Endothelial cell of umbilical vein (primary cell): Measurements from ENCODE around the gene FOXK1. TPM values are rescaled to one million over a fixed set of nuclear protein-coding genes. Genes with fewer than 3 reads are reported as not detected.

ENCODE experiments used
- BruUV-seq: library from RNA; stranded (reverse); fragments of 400-500 nt; replicated peaks from 2 replicates; lab custom pipeline; 2021; lab: Mats Ljungman, UMichigan
- CTCF ChIA-PET: fragments of 300-600, 350-600 bp; sonication (Branson Sonifier 250); formaldehyde crosslinking; loops from one replicate; lab custom pipeline; 2021; ENCODE audit warnings: antibody characterized with exemption, inconsistent platforms; lab: Charles Lee
- POLR2A ChIA-PET: fragments of 300-600, 350-600 bp; sonication (Branson Sonifier 250); formaldehyde crosslinking; loops from one replicate; lab custom pipeline; 2021; ENCODE audit warnings: antibody characterized with exemption, inconsistent platforms; lab: Charles Lee
- DNase-seq: peaks from one replicate; pipeline ENCODE4 v3.0.0-alpha.2; 2011; ENCODE audit warnings: low read depth, low spot score
- FAIRE-seq: peaks from 2 replicates; lab custom pipeline; 2011; peaks lifted over from hg19 to GRCh38; lab: Jason Lieb, UNC
- H2AFZ ChIP-seq: 2 replicates; pipeline ENCODE4 v1.6.0; 2012; ENCODE audit warnings: low read depth, low read length, control low read depth, inconsistent platforms
- H3K27ac ChIP-seq: 2 replicates; pipeline ENCODE4 v1.5.1; 2011; ENCODE audit warnings: low read depth, mild to moderate bottlenecking, control low read depth, low read length, moderate library complexity; ENCODE audit not compliant: insufficient read depth
- H3K27me3 ChIP-seq, 2 experiments: 2 replicates each; pipeline versions ENCODE4 v1.6.0 to v1.6.1; 2011; ENCODE audit warnings: low read length in 2 of 2, mixed read lengths in 1 of 2; ENCODE audit not compliant: control insufficient read depth in 2 of 2, insufficient read depth in 2 of 2
- H3K36me3 ChIP-seq, 2 experiments: 2 replicates in 1 of 2; 3 replicates in 1 of 2; pipeline ENCODE4 v1.5.1; 2011; ENCODE audit warnings: low read length in 2 of 2, mild to moderate bottlenecking in 1 of 2, moderate library complexity in 1 of 2; ENCODE audit not compliant: control insufficient read depth in 2 of 2, insufficient read depth in 2 of 2; ENCODE audit errors: extremely low read depth in 1 of 2
- H3K4me1 ChIP-seq: 3 replicates; pipeline ENCODE4 v1.5.1; 2011; ENCODE audit warnings: mild to moderate bottlenecking, low read length; ENCODE audit not compliant: control insufficient read depth, insufficient read depth; ENCODE audit errors: extremely low read depth
- H3K4me2 ChIP-seq: 2 replicates; pipeline ENCODE4 v1.6.1; 2011; ENCODE audit warnings: low read length, control low read depth, mixed read lengths; ENCODE audit not compliant: insufficient read depth
- H3K4me3 ChIP-seq, 3 experiments: fragments of 200-600 bp in 1 of 3; sonication (generic), shearing (Covaris generic) in 1 of 3; replicated peaks in 1 of 3; 2 replicates each; pipeline ENCODE4 v1.5.1; 2011 to 2016; ENCODE audit warnings: control low read depth in 3 of 3, low read length in 3 of 3, mild to moderate bottlenecking in 2 of 3, inconsistent platforms in 1 of 3, low read depth in 1 of 3, moderate library complexity in 1 of 3; ENCODE audit not compliant: insufficient read depth in 1 of 3
- H3K79me2 ChIP-seq: 2 replicates; pipeline ENCODE4 v1.6.0; 2012; ENCODE audit warnings: low read length, inconsistent platforms; ENCODE audit not compliant: control insufficient read depth, insufficient read depth
- H3K9ac ChIP-seq: replicated peaks from 2 replicates; pipeline ENCODE3; 2011; ENCODE audit warnings: low read length, control low read depth; ENCODE audit not compliant: insufficient read depth; ENCODE audit errors: extremely low read depth
- H3K9me1 ChIP-seq: replicated peaks from 3 replicates; pipeline ENCODE4 v1.6.0; 2011; ENCODE audit warnings: mild to moderate bottlenecking, low read length; ENCODE audit not compliant: control insufficient read depth, insufficient read depth; ENCODE audit errors: extremely low read depth
- H3K9me3 ChIP-seq: replicated peaks from 2 replicates; pipeline ENCODE4 v1.5.1; 2012; ENCODE audit warnings: low read length, inconsistent platforms; ENCODE audit not compliant: control insufficient read depth, insufficient read depth
- H4K20me1 ChIP-seq: replicated peaks from 2 replicates; pipeline ENCODE3; 2011; ENCODE audit warnings: mild to moderate bottlenecking, low read length; ENCODE audit not compliant: control insufficient read depth, insufficient read depth; ENCODE audit errors: extremely low read depth
- CTCF ChIP-seq, 2 donors: IDR thresholded peaks; 1 replicate in 1 of 2; 2 replicates in 1 of 2; pipeline ENCODE4 v1.5.1; 2011; ENCODE audit warnings: low read length in 2 of 2, mild to moderate bottlenecking in 2 of 2, moderate library complexity in 2 of 2, control low read depth in 1 of 2, inconsistent platforms in 1 of 2, low read depth in 1 of 2; ENCODE audit not compliant: insufficient read depth in 1 of 2; ENCODE audit errors: extremely low read depth in 1 of 2
- EZH2 ChIP-seq: IDR thresholded peaks from 2 replicates; pipeline ENCODE4 v1.6.1; 2012; ENCODE audit warnings: borderline replicate concordance, low read depth, mild to moderate bottlenecking, moderate library complexity, low read length, inconsistent platforms; ENCODE audit not compliant: severe bottlenecking
- FOS ChIP-seq: IDR thresholded peaks from 2 replicates; pipeline ENCODE4 v1.6.1; 2011; ENCODE audit warnings: mild to moderate bottlenecking, low read length, moderate library complexity, borderline replicate concordance; ENCODE audit not compliant: insufficient read depth
- GATA2 ChIP-seq: IDR thresholded peaks from 2 replicates; pipeline ENCODE4 v1.7.0; 2011; ENCODE audit warnings: low read depth, mild to moderate bottlenecking, moderate library complexity, mixed read lengths, low read length; ENCODE audit not compliant: insufficient read length, insufficient read depth
- JUN ChIP-seq: IDR thresholded peaks from 2 replicates; pipeline ENCODE4 v1.6.1; 2011; ENCODE audit warnings: borderline replicate concordance, low read depth; ENCODE audit not compliant: insufficient read length, insufficient read depth
- MYC ChIP-seq: IDR thresholded peaks from one replicate; pipeline ENCODE4 v1.6.1; 2011; ENCODE audit warnings: mild to moderate bottlenecking, low read depth, low read length
- POLR2A ChIP-seq: IDR thresholded peaks from 2 replicates; pipeline ENCODE4 v1.6.1; 2012; ENCODE audit warnings: low read depth, mild to moderate bottlenecking, control low read depth, low read length
- POLR2AphosphoS5 ChIP-seq: IDR thresholded peaks from 2 replicates; pipeline ENCODE4 v1.6.1; 2012; ENCODE audit warnings: low read depth, mild to moderate bottlenecking, control low read depth, low read length, moderate library complexity; ENCODE audit not compliant: insufficient read depth
- dilution Hi-C: fragments of 300-500 bp; cut with MboI; formaldehyde crosslinking; loops from one replicate; pipeline ENCODE4 v1.15.0; 2019; ENCODE audit warnings: low sequenced_read_pairs; ENCODE audit not compliant: extremely low pct_ligation_motif_present
- intact Hi-C: fragments of 100-400 bp; cut with micrococcal nuclease; formaldehyde crosslinking; loops from one replicate; pipeline ENCODE4 v1.10.0; 2022
- polyA plus RNA-seq, 4 experiments: library from polyadenylated mRNA; depleted of rRNA in 3 of 4; stranded (reverse) in 3 of 4; unstranded in 1 of 4; fragments of >200 nt; gene quantifications; 2 replicates each; pipeline versions ENCODE4 v1.2.1 to v1.2.3, GENCODE V29; 2011 to 2012; ENCODE audit warnings: missing spikeins in 1 of 4
- total RNA-seq: library from RNA; stranded (reverse); gene quantifications from 2 replicates; pipeline ENCODE4 v1.2.3, GENCODE V29; 2021
- TF ChIP-seq, protein P1 (sequence below): IDR thresholded peaks from 2 replicates; pipeline ENCODE4 v1.6.1; 2011; ENCODE audit not compliant: insufficient read depth, insufficient read length

Gene FOXK1
- total and polyA plus RNA-seq, 2 donors (not counting 3 experiments of a cell fraction or from before 2014, with no cell fraction given), result 8.0 to 52.1 TPM

- Histone ChIP-seq H3K4me1 (no peaks in the 10 kb centered on the region), H4K20me1 (no peaks in the 10 kb centered on the region), H3K79me2 (no peaks in the 10 kb centered on the region), H3K4me2 (no peak overlapping the region), H2AFZ (no peak overlapping the region), H3K36me3 (no peaks in the 10 kb centered on the region), H3K9me1 (no peaks in the 10 kb centered on the region), H3K9me3 (no peaks in the 10 kb centered on the region), H3K27me3 (no peaks in the 10 kb centered on the region), H3K9ac (no peak overlapping the region), H3K4me3 (no peak overlapping the region), H3K27ac (no peak overlapping the region)
- DNase-seq (no peak), FAIRE-seq (no peak)
- CTCF ChIA-PET, result interaction anchor here (2.5 kb wide), 1 partner anchor 11 kb away, joined by 10 read pairs; no protein-coding TSS in a partner anchor
- dilution Hi-C loops (no loop called here), intact Hi-C loops (no loop called here)
- BruUV-seq, result no TSS peak
- TF ChIP-seq POLR2AphosphoS5 (no peak), POLR2A (no peak), EZH2 (no peak), MYC (no peak), CTCF (IDR thresholded peaks at IDR 0.05; ENCODE audit: extremely low read depth in 1 of 2, insufficient read depth in 1 of 2, low read depth in 1 of 2, low read length in 2 of 2) (no peak), JUN (no peak), GATA2 (no peak), FOS (no peak)
- TF ChIP-seq, protein P1, sequence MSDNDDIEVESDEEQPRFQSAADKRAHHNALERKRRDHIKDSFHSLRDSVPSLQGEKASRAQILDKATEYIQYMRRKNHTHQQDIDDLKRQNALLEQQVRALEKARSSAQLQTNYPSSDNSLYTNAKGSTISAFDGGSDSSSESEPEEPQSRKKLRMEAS, result no peak
- POLR2A ChIA-PET, result interaction anchor here (0.6 kb wide), 1 partner anchor 18 kb away, joined by 20 read pairs; no protein-coding TSS in a partner anchor
These were observed 34.0 kb upstream of the FOXK1 start for GRCh38 chr7:4648111-4648510.
